GM21723 (cell line): ENCODE measurements around the gene RNF224.
A peak's percentile ranks its signal among the peaks of the same experiment; 100 is the strongest.

ENCODE experiments used
- ATAC-seq: cut with Tn5 transposase; IDR thresholded peaks from one replicate; pipeline ENCODE4 v1.9.1; 2021; ENCODE audit warnings: mild to moderate bottlenecking, moderate library complexity; ENCODE audit not compliant: unreplicated experiment

RNF224 gene

DNA sequence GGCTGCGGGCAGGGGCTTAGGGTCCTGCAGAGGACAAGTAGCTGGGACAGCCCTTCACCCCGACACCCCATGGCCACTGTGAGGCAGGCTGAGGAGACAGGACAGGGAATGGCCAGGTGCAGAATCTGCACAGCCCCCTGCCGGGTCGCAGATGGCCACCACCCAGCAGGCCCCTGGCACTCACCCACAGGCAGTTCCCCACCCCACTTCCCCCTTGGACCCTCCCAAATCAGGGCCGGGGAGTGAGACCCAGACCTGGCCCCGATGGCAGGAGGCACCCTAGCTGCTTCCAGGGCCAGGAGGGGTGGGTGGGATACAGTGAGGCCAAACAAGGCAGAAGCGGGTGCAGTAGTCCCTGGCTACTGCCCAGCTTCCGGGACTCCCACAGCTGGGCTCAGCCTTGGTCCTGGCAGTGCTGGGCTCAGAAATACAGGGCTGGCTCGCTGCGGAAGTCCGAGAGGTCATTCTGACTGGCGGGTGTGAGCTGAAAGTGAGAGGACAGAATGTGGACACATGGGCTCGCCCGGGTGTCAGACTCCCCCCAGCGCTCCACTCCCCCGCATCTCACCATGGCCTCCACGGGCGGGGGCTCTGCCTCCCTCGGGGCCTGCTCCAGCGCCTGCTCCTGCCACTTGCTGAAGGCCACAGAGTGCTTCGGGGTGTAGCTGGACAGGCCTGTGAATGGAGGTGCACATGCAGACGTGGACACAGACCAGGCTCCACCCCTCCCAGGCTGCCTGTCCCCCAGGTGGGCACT, 35.4 kb upstream of the RNF224 start:
- no peak for ATAC-seq

DNA sequence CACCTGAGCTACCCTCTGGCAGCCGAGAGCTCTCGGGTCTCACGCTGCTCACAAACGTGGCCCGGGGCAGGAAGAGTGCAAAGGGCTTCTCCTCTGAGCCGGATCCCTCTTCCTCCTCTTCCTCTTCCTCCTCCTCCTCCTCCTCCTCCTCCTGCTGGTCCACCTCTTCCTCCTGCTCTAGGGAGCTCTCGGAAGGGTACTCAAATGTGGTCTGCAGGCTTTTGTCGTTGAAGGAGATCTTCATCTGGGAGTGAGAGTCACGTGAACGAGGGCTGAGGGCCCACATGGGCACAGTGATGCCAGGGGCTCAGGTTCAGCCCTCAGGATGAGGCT, 34.9 kb upstream of the RNF224 start:
- no peak for ATAC-seq

DNA sequence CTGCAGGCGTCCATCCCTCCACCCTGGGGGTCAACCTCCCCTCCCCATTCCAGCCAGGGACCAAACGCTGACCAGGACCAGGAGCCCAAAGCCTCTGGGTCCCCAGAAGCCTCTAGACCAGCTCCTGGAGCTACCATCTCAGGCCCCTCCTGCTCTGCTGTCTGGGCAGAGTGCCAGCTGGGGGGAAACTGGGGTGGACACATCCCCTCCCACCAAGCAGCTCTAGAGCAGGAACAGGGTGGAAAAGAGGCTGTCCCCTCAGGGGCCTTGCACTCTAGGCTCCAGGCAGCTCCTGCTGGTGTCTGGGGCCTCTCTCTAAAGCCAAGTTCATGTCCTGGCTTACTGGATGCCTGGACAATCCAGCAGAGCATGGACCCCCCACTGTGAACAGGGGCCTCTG, 34.4 kb upstream of the RNF224 start:
- ATAC-seq = no peak

DNA sequence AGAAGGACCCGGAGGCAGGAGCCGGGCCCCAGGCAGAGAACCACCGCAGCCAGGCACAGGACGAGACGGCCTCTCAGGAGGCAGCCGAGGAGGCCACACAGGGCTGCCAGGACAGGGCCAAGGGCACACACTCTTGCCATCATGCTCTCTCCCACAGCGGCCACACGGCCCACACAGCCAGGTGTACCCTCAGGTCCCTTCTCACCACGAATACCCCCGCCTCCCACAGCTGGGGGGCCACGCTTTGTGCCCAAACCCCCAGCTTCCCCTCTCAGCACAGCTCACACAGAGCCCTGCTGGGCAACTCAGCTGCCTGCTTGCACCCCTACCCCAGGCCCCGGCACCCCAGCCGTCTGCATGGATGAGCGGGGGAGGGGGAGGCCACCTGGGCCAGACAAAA, 33.5 kb upstream of the RNF224 start:
- ATAC-seq = no peak

DNA sequence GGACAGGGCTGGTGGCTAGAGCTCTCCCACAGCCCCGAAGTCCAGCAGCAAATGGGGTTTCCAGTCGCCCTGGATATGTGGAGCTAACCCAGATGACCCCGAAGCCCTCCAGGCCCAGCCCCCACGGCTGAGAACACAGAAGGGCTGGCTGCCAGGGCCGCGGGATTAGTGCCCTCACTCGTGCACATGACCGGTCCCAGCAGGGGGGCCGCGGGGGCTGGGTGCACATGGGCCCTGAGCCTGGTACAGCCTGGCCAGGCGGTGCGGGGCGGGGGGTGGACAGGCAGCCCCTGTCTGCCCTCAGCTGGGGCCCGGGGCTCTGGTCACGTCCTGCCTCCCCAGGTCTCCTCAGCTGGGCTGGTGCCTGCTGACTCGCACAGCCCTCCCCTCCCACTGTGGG, 32.9 kb upstream of the RNF224 start:
- no peak for ATAC-seq

DNA sequence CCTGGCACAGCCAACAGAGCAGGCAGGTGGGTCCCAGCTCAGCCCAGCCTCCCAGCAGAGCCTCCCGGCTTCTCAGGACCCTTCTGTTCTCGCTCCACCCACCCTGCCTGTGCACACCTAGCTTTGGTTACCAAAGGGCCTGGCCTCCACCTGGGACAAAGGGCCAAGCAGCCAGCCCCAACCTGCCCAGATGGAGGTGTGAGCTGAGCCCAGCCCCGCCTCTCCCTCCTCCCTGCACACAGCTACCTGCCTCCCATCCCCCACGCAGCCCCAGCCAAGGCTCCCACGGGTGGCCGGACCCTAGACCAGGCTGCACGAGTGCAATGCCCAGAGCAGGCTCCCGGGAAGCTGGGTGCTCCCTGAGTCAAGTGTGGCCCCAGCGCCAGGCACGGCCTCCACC, 32.4 kb upstream of the RNF224 start:
- ATAC-seq = no peak

DNA sequence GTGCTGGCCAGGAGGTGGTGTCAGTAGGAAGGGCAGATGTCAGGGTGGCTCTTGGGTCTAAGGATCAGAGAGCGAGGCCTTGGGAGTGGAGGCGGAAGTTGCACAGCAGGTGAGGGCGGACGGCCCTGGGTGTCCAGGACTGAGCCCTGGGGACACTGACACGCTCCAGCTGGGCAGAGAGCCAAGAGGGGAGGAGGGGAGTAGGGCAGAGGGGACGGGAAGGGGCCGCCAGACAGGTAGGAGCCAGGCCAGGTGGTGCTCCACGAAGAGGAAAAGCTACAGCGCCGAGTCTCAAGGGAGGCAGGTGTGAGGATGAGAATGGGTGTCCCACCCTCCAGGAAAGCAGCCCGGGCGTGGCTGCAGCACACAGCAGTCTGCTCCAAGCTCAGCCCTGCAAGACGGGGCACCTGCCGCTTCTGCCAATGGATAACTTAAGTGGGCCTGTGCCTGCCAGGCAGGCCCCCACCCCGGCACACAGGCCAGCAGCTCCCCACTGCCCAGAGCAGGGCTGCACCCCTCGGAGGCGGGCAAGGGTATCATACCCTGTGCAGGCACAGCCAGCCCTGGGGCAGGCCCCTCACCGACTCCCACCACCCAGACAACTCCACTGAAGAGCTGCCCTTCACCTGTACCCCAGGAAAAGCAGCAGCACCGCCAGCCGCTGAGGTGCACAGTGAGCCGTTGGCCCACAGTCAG, 31.6 kb upstream of the RNF224 start:
- no peak for ATAC-seq

DNA sequence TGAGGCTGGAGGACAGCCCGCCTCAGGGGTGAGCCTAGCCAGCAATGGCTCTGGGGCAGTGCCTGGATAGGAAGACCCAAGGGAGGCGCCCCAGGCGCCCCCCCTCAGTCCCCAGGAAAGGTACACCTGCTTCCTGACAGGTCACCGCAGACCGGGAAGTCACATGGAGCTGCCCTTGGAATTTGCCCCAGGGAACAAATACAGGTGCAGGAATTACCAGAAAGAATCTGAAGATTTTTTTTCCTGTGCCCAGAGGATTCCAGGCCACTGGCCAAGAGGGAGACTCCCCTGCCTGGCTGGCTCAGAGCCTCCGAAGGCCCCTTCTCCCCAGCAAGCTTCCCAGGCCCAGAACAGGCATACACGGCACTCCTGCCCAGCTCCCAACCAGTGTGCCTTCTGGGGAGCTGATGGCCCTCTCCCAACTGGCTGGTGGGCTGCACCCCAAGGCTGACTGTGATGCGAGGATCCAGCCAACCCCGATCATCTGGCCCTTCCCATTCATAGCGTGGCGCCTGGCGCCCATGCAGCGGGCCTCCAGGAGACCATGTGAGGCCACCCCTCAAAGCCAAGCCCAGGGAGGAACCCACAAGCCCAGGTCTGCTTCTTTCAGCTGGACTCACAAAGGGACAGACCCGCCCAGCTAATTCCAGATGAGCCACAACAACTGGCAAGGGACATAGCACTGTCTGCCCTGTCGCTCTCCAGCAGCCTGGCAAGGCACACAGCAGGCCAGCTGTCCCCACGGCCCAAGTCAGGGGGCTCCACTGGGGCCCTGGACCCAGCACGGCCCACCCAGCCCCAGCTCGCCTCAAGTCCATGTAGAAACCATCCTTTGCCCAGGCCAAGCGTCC, 29.0 kb upstream of the RNF224 start:
- ATAC-seq = no peak

DNA sequence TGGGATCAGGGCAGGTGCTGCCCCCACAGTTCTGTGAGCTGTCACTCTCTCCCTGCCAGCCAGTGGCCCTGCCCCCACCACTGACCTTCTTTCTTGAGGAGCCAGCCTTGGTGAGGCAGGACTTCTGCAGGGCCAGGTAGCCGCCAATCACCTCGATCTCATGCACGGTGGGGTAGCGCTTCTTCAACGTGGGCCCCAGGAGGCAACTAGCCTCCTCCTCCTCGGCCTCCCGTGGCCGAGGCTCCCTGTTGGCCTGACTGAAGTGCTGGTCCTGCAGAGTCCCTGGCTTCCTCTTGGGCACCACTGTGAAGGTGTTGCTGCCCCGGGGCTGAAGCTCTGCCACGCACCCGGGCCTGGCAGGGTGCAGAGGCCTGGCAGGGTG, 28.4 kb upstream of the RNF224 start:
- ATAC-seq = no peak

DNA sequence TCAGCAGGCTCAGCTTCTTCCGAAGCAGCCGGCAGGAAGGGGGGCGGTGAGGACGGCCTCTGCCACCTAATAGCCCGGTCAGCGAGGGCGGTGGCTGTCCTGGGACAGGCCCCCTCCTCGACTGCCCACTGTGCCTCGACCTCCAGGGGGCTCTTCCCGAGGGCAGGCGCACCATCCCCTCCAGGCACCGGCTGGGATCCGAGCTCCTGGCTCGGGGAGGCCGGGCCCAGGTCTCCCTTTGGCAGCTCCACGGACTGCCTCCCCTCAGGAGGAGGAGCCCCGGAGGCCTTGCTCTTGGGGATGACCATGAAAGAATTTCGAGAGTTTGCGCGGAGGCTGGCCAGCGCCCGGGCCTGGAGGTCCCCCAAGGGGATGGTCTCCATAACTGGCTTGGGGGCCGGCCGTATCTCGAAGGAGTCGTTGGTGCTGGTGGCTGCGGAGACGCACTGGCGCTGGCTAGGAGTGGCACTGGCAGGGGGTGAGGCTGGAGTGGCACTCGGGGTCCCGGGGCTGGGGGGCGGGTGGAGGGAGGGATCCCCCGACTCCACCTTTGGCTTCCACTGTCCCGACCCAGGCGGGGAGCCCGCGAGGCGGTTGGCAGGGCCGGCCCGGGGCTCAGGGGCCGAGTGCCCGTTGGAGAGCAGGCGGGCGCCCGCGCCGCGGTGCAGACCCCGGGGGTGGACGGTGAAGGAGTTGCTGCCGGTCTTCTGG, 27.7 kb upstream of the RNF224 start:
- ATAC-seq = no peak

DNA sequence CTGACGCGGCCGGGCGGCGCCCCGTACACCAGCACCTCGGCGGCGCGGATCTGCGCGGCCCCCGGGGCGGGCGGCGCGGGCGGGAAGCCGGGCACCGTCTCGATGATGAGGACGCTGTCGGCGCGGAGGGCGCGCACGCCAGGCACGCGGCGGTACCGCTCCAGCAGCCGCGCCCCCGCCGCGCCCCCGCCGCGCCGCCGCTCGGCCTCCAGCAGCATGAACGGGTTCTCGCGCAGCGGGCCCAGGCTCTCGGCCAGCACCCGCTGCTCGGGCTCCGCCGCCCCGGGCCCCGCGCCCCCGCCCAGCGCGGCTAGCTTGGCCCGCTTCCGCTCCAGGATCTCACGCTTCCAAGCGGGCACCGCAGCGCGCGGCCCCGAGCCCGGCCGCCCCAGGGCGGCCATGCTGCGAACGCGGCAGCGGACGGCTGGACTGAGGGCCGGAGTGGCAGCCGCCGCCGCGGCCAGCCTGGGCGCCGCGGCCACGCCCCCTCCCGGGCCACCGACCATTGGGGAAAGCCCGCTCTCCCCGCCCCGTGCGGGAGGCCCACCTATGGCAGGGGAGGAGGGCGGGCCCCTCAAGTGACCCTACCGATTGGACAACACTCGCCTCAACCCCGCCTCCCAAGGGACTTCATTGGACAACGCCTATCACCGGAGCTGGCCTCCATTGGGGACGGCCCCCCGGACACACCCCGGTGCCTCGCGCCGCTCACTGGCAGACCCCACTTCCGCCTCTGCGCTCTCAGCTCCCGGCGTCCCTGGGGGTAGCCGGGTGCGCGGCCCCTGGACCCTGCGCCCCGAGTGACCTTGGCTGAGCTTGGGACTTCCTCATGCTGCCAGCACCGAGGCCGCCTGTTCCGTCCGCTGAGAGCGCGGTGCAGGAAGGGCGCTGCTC, 26.7 kb upstream of the RNF224 start, which contains the start of gene TPRN:
Gene TPRN, minus strand, starts transcription at position 431 of the 894 bp plus-strand sequence. Its CDS starts 30 bp downstream, at position 401.
- peak; percentile 82 for ATAC-seq

DNA sequence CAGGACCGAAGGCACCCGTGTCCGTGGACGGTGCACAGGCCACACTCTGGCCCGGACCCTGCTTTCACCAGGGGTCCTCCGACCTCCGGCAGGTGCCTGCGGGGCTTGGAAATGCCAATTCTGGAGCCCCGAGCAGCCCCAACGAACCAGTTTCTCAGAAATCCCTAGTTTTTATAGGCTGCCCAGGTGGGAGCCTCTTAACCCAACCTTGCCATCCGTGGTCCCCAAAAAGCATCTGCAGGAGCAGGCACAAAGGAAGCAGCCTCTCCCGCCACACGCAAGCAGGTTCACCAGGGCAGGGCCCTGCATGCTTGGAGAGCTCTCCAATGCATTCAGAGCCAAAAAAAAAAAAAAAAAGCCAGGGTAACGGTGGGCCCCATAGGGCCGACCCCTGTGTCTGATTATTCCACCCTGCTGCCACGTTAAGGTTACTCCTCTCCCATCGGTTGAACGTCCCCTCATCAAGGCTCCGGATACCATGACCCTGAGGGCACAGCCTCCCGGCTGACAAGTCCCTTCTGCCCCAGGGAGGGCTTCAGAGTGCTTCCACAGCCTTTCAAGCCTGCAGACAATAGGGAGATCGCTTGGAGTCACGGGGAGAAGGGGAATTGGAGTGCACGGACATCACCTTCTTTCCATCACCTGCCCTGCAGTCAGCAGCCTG, 26.0 kb upstream of the RNF224 start:
- no peak for ATAC-seq

DNA sequence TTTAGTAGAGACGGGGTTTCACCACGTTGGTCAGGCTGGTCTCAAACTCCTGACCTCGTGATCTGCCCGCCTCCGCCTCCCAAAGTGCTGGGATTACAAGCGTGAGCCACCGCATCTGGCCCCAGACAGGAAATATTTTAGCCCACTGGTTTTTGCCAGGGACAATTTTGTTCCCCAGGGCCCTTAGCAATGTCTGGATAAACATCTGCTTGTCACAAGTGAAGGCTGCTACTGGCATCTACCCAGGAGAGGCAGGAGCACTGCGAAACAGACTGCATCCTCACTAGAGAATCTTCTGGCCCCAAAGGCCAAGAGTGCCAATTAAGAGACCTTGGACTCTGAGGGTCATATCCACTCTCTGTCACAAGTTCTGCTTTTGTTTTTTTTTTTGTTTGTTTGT, 24.3 kb upstream of the RNF224 start:
- ATAC-seq = no peak

DNA sequence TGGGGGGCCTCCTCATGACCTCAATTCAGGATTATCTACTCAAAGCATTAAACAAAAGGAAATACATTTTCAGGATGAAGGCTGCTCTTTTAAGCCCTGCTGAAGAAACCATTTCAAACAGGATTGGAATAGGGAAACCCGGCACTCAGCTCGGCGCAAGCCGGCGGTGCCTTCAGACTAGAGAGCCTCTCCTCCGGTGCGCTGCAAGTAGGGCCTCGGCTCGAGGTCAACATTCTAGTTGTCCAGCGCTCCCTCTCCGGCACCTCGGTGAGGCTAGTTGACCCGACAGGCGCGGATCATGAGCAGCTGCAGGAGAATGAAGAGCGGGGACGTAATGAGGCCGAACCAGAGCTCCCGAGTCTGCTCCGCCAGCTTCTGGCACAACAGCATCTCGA, 22.6 kb upstream of the RNF224 start:
- no peak for ATAC-seq

DNA sequence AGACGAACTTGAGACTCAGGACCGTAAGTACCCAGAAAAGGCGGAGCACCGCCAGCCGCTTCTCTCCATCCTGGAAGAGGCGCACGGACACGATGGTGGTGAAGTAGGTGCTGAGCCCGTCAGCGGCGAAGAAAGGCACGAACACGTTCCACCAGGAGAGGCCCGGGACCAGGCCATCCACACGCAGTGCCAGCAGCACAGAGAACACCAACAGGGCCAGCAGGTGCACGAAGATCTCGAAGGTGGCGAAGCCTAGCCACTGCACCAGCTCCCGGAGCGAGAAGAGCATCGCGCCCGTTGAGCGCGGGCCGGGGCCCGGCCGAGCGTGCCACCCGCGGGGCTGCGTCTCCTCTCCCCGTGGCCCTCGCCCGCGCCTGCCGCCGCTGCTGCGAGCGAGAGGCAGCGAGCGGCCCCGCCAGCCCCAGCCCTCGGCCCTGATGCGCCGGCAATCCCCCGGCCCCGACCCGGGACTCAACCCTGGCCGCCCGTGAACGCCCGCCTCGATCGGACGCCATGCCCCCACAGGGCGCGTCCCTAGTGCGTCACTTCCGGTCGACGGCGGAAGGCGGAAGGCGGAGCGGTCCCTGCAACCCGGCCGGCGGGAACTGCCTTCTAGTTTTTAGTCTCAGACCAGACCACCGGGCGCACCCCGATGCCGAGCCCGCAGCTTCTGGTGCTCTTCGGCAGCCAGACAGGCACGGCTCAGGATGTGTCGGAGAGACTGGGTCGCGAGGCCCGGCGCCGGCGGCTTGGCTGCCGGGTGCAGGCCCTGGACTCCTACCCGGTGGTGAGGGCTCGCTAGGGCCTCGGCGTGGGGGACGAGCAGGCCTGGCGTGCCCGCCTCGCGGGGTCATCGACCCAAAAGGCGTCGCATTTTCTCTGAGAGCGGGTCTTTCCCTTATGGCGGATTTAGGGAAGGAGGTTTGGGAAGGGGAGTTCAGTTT, 21.9 kb upstream of the RNF224 start, which contains the start of the genes NDOR1 and TMEM203:
Gene NDOR1, plus strand, starts transcription at position 575 of the 944 bp plus-strand sequence. Its CDS starts 78 bp downstream, at position 653.
Gene TMEM203, minus strand, starts transcription at position 523 of the 944 bp plus-strand sequence. Its CDS starts 234 bp downstream, at position 289.
- ATAC-seq = peak; percentile 49

DNA sequence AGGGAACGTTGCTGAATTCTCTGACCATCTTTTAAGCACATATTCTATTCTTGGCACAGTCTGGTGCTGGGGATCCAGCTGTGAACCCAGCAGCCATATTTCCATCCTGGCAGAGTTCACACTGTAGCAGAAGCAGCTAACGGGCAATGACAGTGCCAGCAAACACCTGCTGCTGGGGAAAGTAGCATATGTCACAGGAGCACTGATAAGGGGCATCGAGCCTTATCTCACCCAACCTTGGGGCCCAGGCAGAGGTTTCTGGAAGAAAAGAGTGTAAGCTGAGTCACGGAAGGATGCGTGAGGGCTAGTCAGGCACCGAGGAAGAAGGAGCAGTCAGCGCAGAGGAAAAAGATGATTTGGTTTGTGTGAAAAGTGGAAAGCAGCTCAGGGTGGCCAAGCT, 20.7 kb upstream of the RNF224 start:
- no peak for ATAC-seq

DNA sequence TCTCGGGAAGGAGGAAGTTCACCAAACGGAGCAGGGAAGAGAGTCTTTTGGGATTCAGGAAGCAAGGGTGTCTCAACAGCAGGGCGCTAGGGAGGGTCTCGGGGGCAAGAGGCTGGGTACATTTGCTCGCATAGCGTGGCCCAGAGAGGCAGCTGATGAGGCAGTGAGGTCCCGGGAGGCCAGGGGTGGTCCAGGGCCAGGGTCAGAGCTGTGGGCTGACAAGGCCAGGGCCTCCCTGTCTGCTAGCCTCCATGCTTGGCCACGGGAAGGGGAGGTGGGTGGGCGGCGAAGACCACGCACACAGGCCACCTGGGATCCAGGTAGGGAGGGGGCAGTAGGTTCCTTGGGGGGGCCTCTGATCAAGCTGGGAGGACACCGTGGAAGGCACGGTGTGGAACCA, 15.8 kb upstream of the RNF224 start:
- no peak for ATAC-seq

DNA sequence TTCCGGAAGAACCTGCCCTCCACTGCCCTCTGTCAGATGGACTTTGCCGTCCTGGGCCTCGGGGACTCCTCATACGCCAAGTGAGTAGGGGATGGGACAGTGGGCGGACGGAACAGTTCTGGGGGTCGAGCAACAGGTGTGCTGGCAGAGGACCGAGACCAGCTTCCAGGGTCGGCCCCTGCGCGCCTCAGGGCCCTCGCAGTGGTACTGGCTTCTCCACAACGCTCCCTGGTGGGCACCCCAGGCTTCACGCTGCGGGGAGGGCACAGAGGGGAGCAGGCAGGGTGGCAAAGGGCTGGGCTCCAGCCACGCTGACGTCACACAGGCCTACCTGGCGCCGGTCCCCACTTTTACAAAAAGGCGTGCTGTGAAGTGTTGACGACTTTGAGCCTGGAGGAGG, 14.8 kb upstream of the RNF224 start:
- ATAC-seq = no peak
